Smooth muscle cell (in vitro differentiated cells): ENCODE data around the gene ZAP70. TPM values are rescaled to one million over a fixed set of nuclear protein-coding genes. Genes with fewer than 3 reads are reported as not detected.

ENCODE experiments used
- DNase-seq: peaks from one replicate; lab custom pipeline; 2025; ENCODE audit not compliant: unreplicated experiment; lab: John Stamatoyannopoulos, UW
- H2AFZ ChIP-seq: fragments of 200-600 bp; sonication (generic); 2 replicates; pipeline ENCODE4 v1.6.0; 2016; ENCODE audit warnings: antibody characterized with exemption, low read depth, mild to moderate bottlenecking
- H3F3A ChIP-seq: fragments of 200-600 bp; sonication (generic); 2 replicates; pipeline ENCODE4 v1.6.0; 2017; ENCODE audit warnings: antibody characterized with exemption, low read depth
- H3K27ac ChIP-seq: fragments of 200-600 bp; sonication (generic); 2 replicates; pipeline ENCODE4 v1.5.1; 2016; ENCODE audit warnings: low read depth, mild to moderate bottlenecking
- H3K27me3 ChIP-seq: fragments of 200-600 bp; sonication (generic); 2 replicates; pipeline ENCODE4 v1.6.1; 2016; ENCODE audit warnings: low read depth, mild to moderate bottlenecking
- H3K36me3 ChIP-seq: fragments of 200-600 bp; sonication (generic); 2 replicates; pipeline ENCODE4 v1.5.1; 2016; ENCODE audit warnings: low read depth
- H3K4me1 ChIP-seq: fragments of 200-600 bp; sonication (generic); 2 replicates; pipeline ENCODE4 v1.5.1; 2016; ENCODE audit warnings: low read depth
- H3K4me2 ChIP-seq: fragments of 200-600 bp; sonication (generic); 2 replicates; pipeline ENCODE4 v1.6.0; 2016; ENCODE audit warnings: mild to moderate bottlenecking
- H3K4me3 ChIP-seq: fragments of 200-600 bp; sonication (generic); 2 replicates; pipeline ENCODE4 v1.5.1; 2016; ENCODE audit warnings: mild to moderate bottlenecking
- H3K79me2 ChIP-seq: fragments of 200-600 bp; sonication (generic); 2 replicates; pipeline ENCODE4 v1.6.0; 2016; ENCODE audit warnings: low read depth, mild to moderate bottlenecking
- H3K9ac ChIP-seq: fragments of 200-600 bp; sonication (generic); 2 replicates; pipeline ENCODE4 v1.6.0; 2016; ENCODE audit warnings: low read depth
- H3K9me3 ChIP-seq: fragments of 200-600 bp; sonication (generic); replicated peaks from 2 replicates; pipeline ENCODE4 v1.5.1; 2016; ENCODE audit warnings: low read depth
- H4K20me1 ChIP-seq: fragments of 200-600 bp; sonication (generic); 2 replicates; pipeline ENCODE4 v1.6.0; 2016; ENCODE audit warnings: low read depth
- WGBS: methylation state at CpG from one replicate; pipeline ENCODE4 v1.1.7; 2016; ENCODE audit warnings: low lambda C conversion rate; 5-methylcytosine and 5-hydroxymethylcytosine counted together
- polyA plus RNA-seq: library from polyadenylated mRNA; unstranded; fragments of >200 nt; fragmentation: Nextera tagmentation; extraction: Ambion mirVana; gene quantifications from 2 replicates; pipeline ENCODE4 v1.2.1, GENCODE V29; 2016
- small RNA-seq: library from RNA; depleted of rRNA; stranded (forward); fragments of <200 nt; gene quantifications from one replicate; pipeline ENCODE3, GENCODE V24; 2014
- total RNA-seq: library from RNA; depleted of rRNA; stranded (reverse); fragments of >200 nt; gene quantifications from 2 replicates; pipeline ENCODE4 v1.2.3, GENCODE V29; 2014
- TF ChIP-seq, protein P1 (sequence below): fragments of 200-600 bp; sonication (generic); IDR thresholded peaks from 2 replicates; pipeline ENCODE4 v1.5.1; 2017; ENCODE audit warnings: borderline replicate concordance, mild to moderate bottlenecking, antibody characterized with exemption; ENCODE audit not compliant: insufficient read depth, poor library complexity, severe bottlenecking

ZAP70 gene
- total and polyA plus RNA-seq, 2 experiments from 2014 or later: 0.24 to 0.40 TPM

DNA sequence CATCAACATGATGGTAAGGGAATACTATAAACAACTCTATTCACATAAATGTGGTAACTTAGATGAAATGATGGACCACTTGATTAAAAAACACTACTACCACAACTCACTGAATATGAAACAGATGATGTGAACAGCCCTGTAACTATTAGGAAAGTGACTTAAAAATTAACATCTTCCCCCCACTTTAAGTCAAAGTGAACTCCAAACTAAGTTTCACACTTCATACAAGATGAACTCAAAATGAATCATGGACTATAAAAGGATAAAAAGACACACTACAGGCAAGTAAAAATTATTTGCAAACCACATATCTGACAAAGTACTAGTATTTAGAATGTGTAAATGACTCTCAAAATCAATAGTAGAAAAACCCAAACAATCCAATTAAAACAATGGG, 71.6 kb downstream of the ZAP70 start:
- Histone ChIP-seq H4K20me1 (peaks cover 51% of the 10 kb centered on the region), H3K4me2 (no peak overlapping the region), H3K79me2 (peaks cover 10% of the 10 kb centered on the region), H3F3A (no peaks in the 10 kb centered on the region), H3K9me3 (no peaks in the 10 kb centered on the region), H2AFZ (no peak overlapping the region), H3K27ac (no peak overlapping the region), H3K4me3 (no peak overlapping the region), H3K4me1 (no peaks in the 10 kb centered on the region), H3K27me3 (no peaks in the 10 kb centered on the region), H3K9ac (no peak overlapping the region), H3K36me3 (no peaks in the 10 kb centered on the region)
- TF ChIP-seq, protein P1, sequence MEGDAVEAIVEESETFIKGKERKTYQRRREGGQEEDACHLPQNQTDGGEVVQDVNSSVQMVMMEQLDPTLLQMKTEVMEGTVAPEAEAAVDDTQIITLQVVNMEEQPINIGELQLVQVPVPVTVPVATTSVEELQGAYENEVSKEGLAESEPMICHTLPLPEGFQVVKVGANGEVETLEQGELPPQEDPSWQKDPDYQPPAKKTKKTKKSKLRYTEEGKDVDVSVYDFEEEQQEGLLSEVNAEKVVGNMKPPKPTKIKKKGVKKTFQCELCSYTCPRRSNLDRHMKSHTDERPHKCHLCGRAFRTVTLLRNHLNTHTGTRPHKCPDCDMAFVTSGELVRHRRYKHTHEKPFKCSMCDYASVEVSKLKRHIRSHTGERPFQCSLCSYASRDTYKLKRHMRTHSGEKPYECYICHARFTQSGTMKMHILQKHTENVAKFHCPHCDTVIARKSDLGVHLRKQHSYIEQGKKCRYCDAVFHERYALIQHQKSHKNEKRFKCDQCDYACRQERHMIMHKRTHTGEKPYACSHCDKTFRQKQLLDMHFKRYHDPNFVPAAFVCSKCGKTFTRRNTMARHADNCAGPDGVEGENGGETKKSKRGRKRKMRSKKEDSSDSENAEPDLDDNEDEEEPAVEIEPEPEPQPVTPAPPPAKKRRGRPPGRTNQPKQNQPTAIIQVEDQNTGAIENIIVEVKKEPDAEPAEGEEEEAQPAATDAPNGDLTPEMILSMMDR: no peak
- DNase-seq: no peak

DNA sequence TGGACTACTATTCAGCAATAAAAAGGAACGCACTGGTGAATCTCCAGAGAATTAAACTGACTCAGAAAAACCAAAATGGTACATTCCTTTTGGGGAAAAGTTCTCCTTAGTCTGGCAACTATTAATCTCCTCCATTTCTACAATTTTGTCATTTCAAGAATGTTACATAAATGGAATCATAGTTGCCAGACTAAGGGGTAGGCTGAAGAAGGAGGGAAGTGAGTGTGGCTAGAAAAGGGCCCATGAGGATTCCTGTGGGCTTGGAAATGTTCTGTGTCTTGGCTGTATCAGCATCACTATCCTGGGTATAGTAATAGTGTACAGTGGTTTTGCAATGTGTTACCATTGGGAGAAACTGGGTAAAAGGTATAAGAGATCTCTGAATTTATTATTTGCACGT, 72.4 kb downstream of the ZAP70 start:
- Histone ChIP-seq H4K20me1 (peaks cover 43% of the 10 kb centered on the region), H2AFZ (no peak overlapping the region), H3K36me3 (no peaks in the 10 kb centered on the region), H3K79me2 (peaks cover 10% of the 10 kb centered on the region), H3K9ac (no peak overlapping the region), H3K4me2 (no peak overlapping the region), H3K4me1 (no peaks in the 10 kb centered on the region), H3K9me3 (no peaks in the 10 kb centered on the region), H3F3A (no peaks in the 10 kb centered on the region), H3K4me3 (no peak overlapping the region), H3K27me3 (no peaks in the 10 kb centered on the region), H3K27ac (no peak overlapping the region)
- TF ChIP-seq, protein P1: no peak
- WGBS: 97% methylated on average over 2 of the region's 2 CpGs
- DNase-seq: no peak

DNA sequence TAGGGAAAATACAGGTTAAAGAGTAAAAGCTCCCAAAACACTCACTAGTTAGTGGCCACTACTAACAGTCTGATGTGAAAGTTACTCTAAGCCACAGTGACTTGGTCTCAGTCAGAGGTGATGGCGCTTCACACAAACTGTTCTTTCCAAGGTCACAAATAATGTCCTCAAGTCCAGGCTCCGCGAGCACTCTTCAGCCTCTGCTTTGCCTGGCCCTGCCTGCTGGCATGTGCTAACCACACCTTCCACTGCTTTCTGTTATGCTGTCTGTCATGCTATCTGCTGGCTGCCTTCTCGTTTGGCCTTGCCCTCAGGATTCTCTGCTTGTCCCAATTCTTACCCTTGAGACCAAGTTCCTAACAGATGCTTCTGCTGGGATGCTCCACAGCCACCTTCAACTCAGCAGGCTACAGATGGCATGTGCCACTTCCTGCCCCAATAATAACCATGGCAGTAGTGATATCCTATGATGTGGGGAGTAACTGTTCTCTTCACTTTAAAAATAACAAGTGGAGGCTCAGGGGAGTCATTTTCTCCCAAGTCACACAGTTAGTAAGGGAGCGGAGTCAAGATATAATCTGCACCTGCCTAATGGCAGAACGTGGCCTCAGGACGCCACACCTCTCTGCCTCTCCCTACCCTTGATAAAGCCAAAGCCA, 75.7 kb downstream of the ZAP70 start:
- TF ChIP-seq, protein P1: no peak
- no peak overlapping the region for H3K27ac ChIP-seq
- H3K9ac ChIP-seq: no peak overlapping the region
- H3K4me3 ChIP-seq: no peak overlapping the region
- no peak for DNase-seq
- H3K79me2 ChIP-seq: no peaks in the 10 kb centered on the region
- no peaks in the 10 kb centered on the region for H3K9me3 ChIP-seq
- H3K36me3 ChIP-seq: peaks cover 10% of the 10 kb centered on the region
- no peak overlapping the region for H2AFZ ChIP-seq
- H4K20me1 ChIP-seq: peaks cover 10% of the 10 kb centered on the region
- no peaks in the 10 kb centered on the region for H3K4me1 ChIP-seq
- WGBS: 96% methylated on average over 7 of the region's 7 CpGs
- H3K27me3 ChIP-seq: no peaks in the 10 kb centered on the region
- H3F3A ChIP-seq: no peaks in the 10 kb centered on the region
- no peak overlapping the region for H3K4me2 ChIP-seq

Small RNA genes lying within 50 kb of the gene (small RNA-seq; reads per million reads assigned to genes)
- gene RNU4-8P: not detected

Other genes starting within 250 kb of the ZAP70 start
- gene ANKRD36B, start 123.7 kb upstream of the ZAP70 start, total RNA-seq: 16.9 and 41.1 TPM in 2 replicates
- gene ANKRD36B, start 123.7 kb upstream of the ZAP70 start, polyA plus RNA-seq: 13.9 and 27.4 TPM in 2 replicates
- 332 and 402 TPM in 2 replicates for gene COX5B, start 67.5 kb upstream of the ZAP70 start, total RNA-seq
- gene COX5B, start 67.5 kb upstream of the ZAP70 start, polyA plus RNA-seq: 404 and 454 TPM in 2 replicates
- 43.7 and 47.2 TPM in 2 replicates for gene ACTR1B, start 49.5 kb upstream of the ZAP70 start, total RNA-seq
- gene ACTR1B, start 49.5 kb upstream of the ZAP70 start, polyA plus RNA-seq: 20.8 and 21.7 TPM in 2 replicates
- gene C2orf92, start 43.9 kb upstream of the ZAP70 start, total RNA-seq: 7.2 and 7.5 TPM in 2 replicates
- 1.0 and 3.3 TPM in 2 replicates for gene C2orf92, start 43.9 kb upstream of the ZAP70 start, polyA plus RNA-seq